GM12878 (cell line): ENCODE measurements around the gene FOXO1.

Source experiments
- CHD4 ChIP-seq: fragments of 200-600 bp; sonication (generic); IDR thresholded peaks from 2 replicates; pipeline ENCODE4 v1.6.1; 2016; ENCODE audit warnings: mild to moderate bottlenecking
- CTCF ChIP-seq, 3 experiments: IDR thresholded peaks in 2 of 3; conservative IDR thresholded peaks in 1 of 3; 2 replicates each; pipeline ENCODE4 v1.5.1; 2011; ENCODE audit warnings: low read depth in 3 of 3, low read length in 3 of 3, mild to moderate bottlenecking in 3 of 3, control low read depth in 2 of 3, moderate library complexity in 2 of 3, inconsistent platforms in 1 of 3, mixed read lengths in 1 of 3; ENCODE audit not compliant: control insufficient read depth in 2 of 3, insufficient read depth in 1 of 3; ENCODE audit errors: extremely low read depth in 1 of 3
- EP300 ChIP-seq, 2 experiments: fragments of 150-350 bp in 1 of 2; IDR thresholded peaks; 2 replicates each; pipeline ENCODE4 v1.6.1; 2011 to 2012; ENCODE audit warnings: low read depth in 2 of 2, low read length in 2 of 2, borderline replicate concordance in 1 of 2, improper control_type of control experiment in 1 of 2, inconsistent platforms in 1 of 2; ENCODE audit not compliant: control insufficient read depth in 1 of 2
- FOXK2 ChIP-seq: fragments of 450-650 bp; IDR thresholded peaks from 2 replicates; pipeline ENCODE4 v1.6.1; 2017; ENCODE audit warnings: mild to moderate bottlenecking, moderate library complexity
- RB1 ChIP-seq: fragments of 450-650 bp; formaldehyde crosslinking; IDR thresholded peaks from 2 replicates; pipeline ENCODE4 v1.6.1; 2017; ENCODE audit warnings: mild to moderate bottlenecking, borderline replicate concordance
- YY1 ChIP-seq: IDR thresholded peaks from 2 replicates; pipeline ENCODE4 v1.6.1; 2011; ENCODE audit warnings: low read depth, mild to moderate bottlenecking, low read length
- ZBTB4 ChIP-seq: fragments of 450-650 bp; formaldehyde crosslinking; IDR thresholded peaks from 2 replicates; pipeline ENCODE4 v1.4.0; 2022; ENCODE audit warnings: mild to moderate bottlenecking, moderate library complexity
- TF ChIP-seq, protein P1 (sequence below): fragments of 450-650 bp; formaldehyde crosslinking; IDR thresholded peaks from 2 replicates; pipeline ENCODE4 v1.5.0; 2022; ENCODE audit warnings: mild to moderate bottlenecking, missing genetic modification characterization

GRCh38 chr13:40595693-40596092, 70.7 kb downstream of the FOXO1 start:
- TF ChIP-seq, protein P1, sequence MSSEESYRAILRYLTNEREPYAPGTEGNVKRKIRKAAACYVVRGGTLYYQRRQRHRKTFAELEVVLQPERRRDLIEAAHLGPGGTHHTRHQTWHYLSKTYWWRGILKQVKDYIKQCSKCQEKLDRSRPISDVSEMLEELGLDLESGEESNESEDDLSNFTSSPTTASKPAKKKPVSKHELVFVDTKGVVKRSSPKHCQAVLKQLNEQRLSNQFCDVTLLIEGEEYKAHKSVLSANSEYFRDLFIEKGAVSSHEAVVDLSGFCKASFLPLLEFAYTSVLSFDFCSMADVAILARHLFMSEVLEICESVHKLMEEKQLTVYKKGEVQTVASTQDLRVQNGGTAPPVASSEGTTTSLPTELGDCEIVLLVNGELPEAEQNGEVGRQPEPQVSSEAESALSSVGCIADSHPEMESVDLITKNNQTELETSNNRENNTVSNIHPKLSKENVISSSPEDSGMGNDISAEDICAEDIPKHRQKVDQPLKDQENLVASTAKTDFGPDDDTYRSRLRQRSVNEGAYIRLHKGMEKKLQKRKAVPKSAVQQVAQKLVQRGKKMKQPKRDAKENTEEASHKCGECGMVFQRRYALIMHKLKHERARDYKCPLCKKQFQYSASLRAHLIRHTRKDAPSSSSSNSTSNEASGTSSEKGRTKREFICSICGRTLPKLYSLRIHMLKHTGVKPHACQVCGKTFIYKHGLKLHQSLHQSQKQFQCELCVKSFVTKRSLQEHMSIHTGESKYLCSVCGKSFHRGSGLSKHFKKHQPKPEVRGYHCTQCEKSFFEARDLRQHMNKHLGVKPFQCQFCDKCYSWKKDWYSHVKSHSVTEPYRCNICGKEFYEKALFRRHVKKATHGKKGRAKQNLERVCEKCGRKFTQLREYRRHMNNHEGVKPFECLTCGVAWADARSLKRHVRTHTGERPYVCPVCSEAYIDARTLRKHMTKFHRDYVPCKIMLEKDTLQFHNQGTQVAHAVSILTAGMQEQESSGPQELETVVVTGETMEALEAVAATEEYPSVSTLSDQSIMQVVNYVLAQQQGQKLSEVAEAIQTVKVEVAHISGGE: no peak
- TF ChIP-seq CTCF (IDR thresholded peaks at IDR 0.05 in 2 of 3, conservative IDR thresholded peaks at IDR 0.05 in 1 of 3; ENCODE audit: control insufficient read depth in 2 of 3, extremely low read depth in 1 of 3, insufficient read depth in 1 of 3, low read depth in 3 of 3, low read length in 3 of 3) (no peak), ZBTB4 (CRISPR knock-in tag) (no peak), FOXK2 (no peak), EP300 (IDR thresholded peaks at IDR 0.05; ENCODE audit: borderline replicate concordance in 1 of 2, control insufficient read depth in 1 of 2, low read depth in 2 of 2, low read length in 2 of 2) (no peak), CHD4 (no peak), RB1 (no peak), YY1 (no peak)
